Measurements from ENCODE around the gene ADIPOR2.

ADIPOR2 gene

DNA sequence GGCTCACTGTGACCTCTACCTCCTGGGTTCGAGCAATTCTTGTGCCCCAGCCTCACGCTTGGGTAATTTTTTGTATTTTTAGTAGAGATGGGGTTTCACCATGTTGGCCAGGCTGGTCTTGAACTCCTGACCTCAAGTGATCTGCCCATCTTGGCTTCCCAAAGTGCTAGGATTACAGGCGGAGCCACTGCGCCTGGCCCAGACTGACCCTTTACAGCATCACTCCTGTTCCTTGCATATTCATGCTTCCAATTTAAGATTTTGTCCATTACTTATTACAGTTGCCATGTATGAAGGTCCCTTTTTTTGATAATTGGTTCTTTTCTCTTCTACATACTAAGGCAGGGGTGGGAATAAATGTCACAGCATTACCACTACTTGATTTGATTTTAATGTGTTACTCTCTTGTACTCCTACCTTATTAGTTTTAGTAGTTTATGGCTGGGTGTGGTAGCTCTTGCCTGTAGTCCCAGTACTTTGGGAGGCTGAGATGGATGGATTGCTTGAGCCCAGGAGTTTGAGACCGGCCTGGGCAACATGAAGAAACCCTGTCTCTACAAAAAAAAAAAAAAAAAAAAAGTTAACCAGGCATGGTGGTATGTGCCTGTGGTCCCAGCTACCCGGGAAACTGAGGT lies 46.9 kb downstream of the ADIPOR2 start:
- no peak for DNase-seq

DNA sequence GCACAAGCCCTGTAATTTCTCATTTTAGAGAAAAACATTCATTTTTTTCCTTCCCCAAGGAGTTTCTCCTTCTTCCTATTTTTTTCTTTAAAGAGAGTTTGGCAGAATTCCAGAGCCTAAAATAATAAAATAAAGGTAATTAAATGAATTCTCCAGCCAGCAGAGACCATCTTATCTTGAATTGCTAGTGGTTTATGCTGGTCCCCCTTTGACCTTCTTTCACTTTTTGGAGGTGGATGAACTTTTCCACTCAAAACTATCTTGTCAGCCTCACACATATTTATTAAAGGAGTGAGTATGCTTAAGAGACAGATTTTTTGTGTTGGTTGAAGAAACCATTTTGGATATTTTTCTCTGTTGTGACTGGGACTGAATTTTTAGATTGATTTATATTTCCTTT lies 47.6 kb downstream of the ADIPOR2 start:
- no peak for DNase-seq

DNA sequence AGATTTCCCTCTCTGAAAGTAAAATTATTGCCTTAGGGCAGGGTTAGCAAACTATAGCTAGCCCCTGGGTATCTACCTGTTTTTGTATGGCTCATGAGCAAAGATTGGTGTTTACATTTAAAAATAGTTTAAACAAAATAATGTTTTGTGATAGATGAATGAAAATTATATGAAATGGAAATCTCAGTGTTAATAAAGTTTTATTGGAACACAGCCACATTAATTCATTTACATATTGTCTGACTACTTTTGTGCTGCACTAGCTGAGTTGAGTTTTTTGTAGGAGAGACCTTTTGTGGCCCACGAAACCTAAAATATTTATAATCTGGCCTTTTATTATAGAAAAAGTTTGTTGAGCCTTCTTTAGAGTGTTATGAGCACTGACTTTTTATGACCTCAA lies 48.5 kb downstream of the ADIPOR2 start:
- DNase-seq: no peak

DNA sequence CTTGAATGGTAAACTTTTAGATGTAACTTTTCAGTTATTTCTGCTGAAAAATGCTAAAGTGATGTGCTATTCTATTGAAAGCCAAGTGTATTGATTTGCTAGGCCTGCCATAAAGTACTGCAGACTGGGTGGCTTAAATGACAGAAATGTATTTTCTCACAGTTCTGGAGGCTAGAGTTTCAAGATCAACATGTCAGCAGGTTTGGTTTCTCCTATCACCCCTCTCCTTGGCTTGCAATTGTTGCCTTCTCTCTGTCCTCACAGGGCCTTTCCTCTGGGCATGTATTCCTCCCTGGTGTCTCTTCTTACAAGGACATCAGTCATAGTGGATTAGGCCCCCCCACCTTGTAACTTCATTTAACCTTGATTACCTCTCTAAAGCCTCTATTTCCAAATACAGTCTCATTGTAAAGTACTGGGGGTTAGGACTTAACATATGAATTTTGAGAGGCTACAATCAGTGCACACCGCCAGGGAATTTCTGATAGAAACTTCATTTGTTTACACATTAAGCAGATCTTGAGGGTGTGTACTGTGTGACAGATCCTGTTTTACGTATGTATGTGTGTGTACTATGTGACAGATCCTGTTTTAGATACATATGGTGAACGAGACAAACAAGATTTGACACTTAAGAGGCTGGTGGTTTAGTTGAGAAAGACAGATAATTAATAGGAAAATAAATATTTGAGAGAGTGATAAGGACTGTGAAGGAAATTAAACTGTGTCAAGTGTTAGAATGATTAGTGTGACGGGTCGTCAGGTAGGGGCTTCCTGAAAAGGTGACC lies 49.5 kb downstream of the ADIPOR2 start:
- DNase-seq: no peak

DNA sequence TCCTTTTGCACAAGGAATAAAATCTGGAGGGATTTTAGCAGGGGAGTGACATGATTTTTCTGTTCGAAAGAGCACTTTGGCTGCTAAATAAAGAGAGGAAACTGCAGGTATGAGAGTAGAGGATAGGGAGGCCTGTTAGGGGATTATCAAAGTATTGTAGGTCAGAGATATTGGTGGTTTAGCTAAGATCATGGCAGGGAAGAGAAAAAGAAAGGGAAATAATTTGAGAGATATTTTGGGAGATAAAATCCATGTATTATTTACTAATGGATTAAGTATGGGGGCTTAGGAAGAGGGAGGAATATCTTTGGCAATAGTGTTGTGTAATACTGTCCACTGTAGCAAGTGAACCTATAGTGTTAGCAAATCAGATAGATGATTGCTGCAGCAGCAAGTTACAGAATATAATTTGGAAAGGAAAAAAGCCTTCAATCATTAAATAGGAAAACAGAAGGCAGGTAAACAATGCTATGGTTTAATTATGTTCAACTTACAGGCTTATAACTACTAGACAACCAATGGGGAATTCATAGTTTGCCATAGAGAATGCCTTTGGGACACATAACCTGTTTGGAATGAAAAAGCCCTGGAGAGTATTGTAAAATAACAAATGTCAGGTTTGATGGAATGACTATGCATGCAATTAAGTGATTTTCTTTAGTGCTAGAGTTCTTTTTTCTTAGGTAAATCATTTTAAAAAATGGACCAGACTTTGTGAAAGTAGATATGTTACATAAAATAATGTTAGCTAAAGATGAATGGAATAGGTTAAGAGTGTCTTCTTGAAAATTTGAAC lies 50.5 kb downstream of the ADIPOR2 start:
- no peak for DNase-seq

DNA sequence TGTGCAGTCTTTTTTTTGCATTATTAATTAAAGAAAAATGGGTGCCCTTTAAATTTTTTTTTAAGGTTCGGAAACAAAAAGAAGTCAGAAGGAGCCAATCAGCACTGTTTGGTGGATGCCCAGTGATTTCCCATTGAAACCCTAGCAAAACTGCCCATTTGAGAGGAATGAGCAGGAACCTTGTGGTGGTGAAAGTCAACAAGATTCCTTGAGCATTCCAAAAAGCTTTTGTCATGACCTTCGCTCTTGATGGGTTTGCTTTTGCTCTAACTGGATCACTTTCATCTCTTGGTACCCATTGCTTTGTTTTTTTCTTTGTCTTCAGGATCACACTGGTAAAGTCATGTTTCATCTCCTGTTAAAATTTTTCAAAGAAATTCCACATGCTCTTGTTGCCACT lies 54.1 kb downstream of the ADIPOR2 start:
- DNase-seq: no peak

DNA sequence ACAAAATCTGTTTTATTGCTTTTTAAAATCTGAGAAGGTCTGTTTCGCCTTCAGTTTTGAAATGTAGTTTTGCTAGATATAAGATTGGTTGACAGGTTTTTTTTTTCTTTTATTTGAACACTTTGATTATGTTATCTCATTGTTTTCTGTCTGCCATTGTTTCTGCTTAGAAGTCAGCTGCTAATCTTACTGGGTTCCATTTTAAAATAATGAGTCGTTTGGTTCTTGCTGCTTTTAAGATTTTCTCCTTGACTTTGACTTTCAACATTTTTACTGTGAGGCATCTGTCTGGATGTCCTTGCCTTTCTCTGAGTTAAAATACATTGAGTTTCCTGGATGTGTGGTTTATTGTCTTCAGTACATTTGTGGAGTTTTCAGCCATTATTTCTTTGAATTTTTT lies 56.7 kb downstream of the ADIPOR2 start:
- no peak for DNase-seq

DNA sequence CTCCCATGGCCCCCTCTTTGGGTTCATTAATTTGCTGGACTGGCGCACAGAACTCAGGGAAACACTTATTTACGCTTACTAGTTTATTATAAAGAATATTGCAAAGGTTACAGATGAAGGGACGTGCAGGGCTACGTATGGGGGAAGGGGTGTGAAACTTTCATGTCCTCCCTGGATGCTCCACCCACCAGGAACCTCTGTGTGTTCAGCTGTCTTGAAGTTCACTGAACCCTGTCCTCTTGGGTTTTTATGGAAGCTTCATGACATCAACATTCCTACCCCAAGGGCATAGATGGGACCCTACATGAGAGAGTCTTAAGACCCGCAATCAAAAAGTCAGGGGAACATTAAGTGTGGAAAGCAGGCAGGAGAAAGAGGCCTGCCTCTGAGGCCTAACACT lies 58.1 kb downstream of the ADIPOR2 start:
- no peak for DNase-seq

DNA sequence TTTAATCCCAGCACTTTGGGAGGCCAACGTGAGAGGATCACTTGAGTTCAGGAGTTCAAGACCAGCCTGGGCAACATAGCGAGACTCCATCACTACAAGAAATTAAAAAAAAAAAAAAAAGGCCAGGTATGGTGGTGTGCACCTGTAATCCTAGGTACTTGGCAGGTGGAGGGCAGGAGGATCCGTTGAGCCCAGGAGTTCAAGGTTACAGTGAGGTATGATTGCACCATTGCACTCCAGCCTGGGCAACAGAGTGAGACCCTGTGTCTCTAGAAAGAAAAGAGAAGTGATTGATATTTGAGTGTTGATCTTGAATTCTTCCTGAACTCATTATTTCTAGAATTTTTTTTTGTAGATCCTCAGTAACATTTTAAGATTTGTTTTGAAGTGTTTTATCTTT lies 59.4 kb downstream of the ADIPOR2 start:
- DNase-seq: no peak

DNA sequence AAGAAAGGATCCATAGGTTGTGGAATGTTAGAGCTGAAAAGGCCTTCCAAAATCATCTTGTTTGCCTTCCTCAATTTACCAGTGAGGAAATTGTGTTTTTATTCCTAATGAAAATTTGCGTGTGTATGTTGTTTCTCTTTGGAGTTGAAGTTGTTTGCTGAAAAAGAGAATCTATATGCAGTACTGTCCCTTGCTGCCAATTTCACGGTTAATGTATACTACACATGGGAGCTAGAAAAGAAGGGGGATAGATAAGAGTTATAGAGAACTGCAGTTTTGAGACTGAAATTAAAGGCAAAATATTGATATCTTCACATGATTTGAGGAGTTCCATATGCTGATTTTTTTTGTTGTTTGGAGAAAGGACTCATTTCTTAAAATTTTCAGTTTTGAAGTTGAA lies 67.5 kb downstream of the ADIPOR2 start:
- DNase-seq: no peak

DNA sequence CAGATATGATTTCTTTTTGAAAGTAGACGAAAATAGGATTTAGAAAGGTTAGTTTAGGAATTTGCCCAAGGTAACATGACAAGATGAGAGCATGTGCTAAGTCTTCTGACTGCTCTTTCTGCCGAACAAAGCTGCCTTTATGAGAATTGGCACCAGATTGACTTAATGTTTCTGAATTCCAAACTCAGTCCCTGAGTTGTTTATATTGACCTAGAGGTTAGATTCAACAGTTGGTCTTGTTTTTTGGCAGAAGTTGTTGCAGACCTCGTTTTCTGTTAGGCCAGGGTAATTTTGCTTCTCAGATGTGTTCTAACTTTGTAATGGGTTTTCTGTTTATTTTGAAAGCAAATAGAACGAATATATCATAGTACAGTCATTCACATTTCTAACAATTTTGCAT lies 68.0 kb downstream of the ADIPOR2 start:
- no peak for DNase-seq

DNA sequence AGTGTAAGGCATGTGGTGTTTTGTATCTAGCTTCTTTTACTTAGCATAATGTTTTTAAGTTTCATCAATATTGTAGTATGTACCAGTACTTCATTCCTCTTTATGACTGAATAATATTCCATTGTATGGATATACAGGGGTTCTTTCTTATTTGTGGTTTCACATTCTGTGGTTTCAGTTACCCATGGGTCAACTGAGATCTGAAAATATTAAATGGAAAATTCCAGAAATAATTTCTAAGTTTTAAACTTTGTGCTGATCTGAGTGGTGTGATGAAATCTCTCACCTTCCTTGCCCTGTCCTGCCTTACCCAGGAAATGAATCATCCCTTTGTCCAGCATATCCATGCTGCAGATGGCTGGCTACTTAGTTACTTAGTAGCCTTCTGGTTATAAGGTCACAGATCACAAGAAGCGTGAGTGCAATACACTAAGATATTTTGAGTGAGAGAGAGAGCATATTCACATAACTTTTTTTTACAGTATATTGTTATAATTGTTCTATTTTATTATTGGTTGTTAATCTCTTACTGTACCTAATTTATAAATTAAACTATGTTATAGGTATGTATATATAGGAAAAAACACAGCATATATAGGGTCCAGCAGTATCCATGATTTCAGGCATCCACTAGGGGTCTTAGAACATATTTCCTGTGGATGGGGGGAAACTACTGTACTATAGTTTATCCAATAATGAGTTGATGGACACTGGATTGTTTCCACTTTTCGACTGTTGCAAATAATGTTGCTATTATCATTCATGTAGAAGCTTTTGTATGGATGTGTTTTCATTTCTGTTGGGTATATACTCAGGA lies 69.9 kb downstream of the ADIPOR2 start:
- no peak for DNase-seq

DNA sequence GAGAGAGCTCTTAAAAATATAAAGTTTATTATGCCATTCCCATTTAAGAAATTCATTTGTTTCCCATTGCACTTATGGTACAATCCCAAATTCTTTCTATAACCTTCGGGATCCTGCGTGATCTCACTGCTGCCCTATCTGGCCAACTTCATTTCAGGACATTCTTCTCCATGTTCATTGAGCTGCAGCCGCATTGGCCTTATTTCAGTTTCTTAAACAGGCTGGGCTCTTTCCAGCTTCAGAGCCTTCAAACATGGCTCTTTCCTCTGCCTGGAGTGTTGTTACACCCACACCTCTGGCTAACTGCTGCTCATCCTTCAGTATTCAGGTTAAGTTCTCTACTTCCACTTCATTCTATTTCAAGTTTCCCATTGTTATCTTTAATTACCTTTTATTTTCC lies 71.0 kb downstream of the ADIPOR2 start:
- DNase-seq: no peak

DNA sequence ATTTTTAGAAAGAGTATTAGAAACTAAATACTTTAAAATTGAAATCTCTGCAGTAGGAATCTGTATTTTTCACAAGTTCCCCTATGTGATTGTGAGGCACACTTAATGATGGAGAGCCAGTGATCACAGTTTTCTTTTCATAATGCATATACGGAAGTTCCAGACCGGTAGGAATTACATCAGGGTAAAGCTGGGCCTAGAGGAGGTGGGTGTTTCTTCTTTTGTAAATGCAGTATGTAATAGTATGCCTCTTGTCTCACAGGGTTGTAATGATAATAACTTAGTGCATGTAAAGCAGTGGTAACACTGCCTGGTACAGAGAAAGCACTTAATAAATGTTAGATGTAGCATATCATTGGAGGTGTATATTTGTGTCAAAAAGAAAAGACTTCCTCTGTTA lies 72.3 kb downstream of the ADIPOR2 start:
- no peak for DNase-seq

DNA sequence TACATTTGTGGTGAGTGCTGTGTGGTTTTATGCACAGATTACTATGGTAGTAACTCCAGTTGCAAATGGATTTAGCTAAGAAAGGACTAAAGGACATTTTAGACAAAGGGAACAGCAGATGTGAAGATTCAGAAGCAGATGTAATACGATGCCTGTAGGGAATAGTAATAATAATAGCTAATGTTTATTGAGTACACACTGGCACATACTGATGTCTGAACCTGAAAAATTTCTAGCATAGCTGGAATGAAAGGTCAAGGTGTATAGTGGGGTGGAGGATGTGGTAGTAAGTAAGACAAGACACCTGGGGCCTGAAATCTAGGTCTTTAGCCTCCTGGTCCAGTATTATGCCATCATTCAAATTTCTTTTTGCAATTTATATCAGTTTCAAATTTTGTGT lies 75.2 kb downstream of the ADIPOR2 start:
- no peak for DNase-seq

DNA sequence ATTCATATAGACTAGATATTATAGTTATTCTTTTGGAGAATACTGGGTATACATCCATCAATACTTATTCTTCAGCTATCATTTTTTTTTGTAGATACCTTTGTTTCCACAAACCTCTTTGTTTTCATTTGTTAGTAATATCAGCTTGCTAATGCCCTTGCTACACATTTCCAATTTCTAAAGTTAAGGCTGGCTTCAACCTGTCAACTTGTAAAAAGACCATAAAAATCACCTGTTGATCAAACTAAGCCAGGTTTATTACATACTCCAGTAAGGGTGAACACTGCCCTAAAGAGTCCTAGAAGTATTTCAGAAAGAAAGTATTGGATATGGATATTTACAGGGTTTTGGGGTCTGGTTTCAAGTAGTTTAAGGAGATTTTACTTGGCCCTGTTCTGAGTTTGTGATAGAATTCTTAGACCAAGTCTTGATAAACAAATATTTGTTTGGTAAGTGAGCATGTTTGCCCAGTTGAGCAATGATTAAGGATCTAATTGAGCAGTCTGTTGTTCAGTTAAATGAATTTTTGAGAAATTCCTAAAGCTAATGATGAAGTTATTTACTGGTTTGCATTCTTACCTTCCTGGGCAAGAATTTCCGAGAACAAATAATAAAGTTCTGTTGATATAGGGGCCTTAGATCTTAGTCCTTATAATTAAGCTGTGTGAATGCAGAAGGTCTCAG lies 76.7 kb downstream of the ADIPOR2 start:
- no peak for DNase-seq

DNA sequence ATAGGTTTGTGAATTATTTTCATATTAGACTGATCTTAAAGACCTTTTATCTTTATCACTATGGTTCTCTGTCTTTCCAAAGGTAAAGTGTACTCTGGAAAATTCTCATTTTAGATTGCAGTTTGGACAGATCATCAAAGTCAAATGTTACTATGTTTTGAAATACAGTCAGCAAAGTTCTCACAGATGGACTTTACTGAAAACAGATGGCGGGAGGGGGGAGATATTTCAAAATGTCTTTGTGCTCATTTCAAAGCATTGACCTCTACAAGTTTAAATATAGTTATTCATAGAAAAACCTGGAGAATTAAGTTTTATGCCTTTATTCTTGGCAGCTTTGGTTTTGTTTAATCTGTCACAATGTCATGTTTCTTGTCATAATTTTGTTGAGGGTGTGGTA lies 77.7 kb downstream of the ADIPOR2 start:
- DNase-seq: no peak

DNA sequence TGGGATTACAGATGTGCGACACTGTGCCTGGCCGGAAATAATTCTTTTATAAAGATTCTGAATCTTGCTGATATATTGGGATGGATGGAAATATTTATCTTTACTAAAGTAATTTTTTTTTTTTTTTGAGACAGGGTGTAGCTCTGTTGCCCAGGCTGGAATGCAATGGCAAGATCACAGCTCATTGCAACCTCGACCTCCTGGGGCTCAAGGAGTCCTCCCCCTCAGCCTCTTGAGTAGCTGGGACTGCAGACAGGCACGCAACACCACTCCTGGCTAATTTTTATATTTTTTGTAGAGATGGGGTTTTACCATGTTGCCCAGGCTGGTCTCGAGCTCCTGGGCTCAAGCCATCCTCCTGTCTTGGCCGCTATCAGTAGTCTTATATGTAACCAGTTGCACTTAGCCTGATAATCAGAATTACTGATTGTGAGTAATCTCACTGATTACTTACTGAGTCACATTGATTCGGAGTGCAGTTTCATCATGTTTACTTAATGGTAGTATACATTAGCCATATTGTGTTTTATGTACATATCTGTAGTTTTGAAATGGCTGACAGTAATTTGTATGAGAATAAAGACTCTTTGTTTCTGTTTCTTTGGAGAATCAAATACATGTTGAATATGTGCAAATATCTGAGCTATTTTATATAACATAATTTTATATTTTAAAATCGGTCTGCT lies 79.1 kb downstream of the ADIPOR2 start:
- DNase-seq: no peak

DNA sequence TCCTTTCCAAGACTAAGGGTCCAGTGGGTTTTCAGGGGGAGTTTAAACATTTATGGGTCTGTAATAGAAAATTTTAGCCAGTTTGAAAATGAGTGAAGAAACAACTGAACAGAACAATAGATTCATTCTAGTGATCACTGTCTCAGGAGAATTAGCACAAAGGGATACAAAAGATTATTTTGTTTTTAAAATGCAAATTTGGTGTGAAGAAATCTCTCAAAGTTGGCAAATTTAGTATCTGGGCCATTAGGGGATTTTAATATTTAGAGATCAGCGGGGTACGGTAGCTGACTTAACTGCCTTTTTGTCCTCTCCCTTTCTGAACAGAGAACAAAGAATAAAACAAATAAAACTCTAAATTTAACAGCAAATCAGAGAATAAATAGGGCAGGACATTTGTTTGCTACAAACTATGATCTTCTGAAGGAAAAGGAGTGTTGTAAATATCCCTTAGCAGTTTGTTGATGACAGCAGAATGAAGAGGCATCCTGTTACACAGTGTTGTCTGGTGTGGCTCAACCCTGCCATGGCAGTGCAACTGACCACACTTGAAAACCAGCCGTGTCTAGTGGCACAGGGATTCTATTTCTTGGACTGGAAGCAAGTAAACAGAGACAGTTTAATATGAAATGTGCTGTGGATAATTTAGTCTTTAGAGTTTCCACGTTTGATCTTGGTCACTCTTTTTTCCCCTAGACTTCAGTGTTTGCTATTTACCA lies 83.2 kb downstream of the ADIPOR2 start:
- DNase-seq: no peak

DNA sequence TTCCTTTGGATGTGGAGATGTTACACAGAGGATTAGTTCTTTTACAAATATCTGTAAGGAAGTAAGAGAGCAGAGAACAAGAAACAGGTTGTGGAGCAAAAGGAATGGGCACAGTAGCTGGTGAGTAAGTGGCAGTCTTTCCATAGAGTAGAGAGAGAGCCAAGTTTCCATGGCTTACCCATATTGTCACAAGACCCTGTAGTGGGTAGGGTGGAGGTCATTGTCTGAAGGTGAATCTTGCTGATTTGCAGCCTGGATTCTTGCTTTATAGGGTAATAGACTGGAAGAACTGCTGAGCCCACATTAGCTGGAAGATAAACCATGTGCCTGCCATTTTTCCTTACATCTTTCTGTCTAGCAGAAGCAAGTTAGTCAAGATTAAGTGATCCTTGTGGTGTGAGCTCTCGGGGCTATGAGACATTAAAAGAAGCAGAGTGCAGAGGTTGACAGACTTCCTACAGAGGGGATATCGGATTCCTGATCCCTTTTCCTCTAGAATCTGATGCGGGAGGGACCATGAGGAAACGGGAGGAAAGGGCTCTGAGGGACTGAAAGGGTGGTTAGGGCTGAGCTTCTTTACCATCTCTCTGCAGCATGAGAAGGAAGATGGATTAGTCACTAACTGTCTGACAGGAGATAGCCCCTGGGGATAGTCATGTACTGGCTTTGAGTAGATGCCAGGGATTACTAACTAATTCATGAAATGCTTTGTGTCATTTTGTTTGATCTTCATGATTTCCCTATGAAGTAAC lies 85.5 kb downstream of the ADIPOR2 start:
- DNase-seq: no peak

DNA sequence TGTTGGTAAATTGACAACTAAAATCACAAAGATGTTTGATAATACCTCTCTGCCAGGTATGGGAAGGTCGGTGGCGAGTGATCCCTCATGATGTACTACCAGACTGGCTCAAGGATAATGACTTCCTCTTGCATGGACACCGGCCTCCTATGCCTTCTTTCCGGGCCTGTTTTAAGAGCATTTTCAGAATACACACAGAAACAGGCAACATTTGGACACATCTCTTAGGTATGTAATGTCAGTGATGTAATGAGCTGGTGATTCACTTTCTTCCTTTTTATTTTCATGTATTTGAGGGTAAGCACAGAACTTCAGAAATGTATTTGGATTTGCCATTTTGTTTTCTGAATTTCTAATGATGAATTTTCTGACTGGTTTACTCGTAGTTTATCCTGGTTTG lies 86.9 kb downstream of the ADIPOR2 start:
- no peak for DNase-seq

All from NCI-H2081 treated with DMSO at 0.1 percent for 48 hours (cell line).